HCT116 (cell line): ENCODE measurements around the gene LMLN. TPM values are rescaled to one million over a fixed set of nuclear protein-coding genes. Genes with fewer than 3 reads are reported as not detected.

ENCODE experiments used
- ATAC-seq: fragments of 200-7000 bp; cut with Tn5 transposase; 2 replicates; pipeline ENCODE4 v1.9.1; 2020; ENCODE audit warnings: mild to moderate bottlenecking, moderate library complexity
- BruUV-seq: library from RNA; stranded (reverse); fragments of 400-500 nt; replicated peaks from 2 replicates; lab custom pipeline; 2021; lab: Mats Ljungman, UMichigan
- CTCF ChIA-PET: fragments of 300-600 bp; sonication (Branson Sonifier 250); formaldehyde crosslinking; loops from one replicate; lab custom pipeline; 2021; ENCODE audit warnings: antibody characterized with exemption; lab: Charles Lee
- POLR2A ChIA-PET: fragments of 300-600, 350-600 bp; sonication (Branson Sonifier 250); formaldehyde crosslinking; loops from one replicate; lab custom pipeline; 2021; ENCODE audit warnings: antibody characterized with exemption; lab: Charles Lee
- RAD21 ChIA-PET, 2 experiments: fragments of 300-600 bp; sonication (Branson Sonifier 250); formaldehyde crosslinking; loops; one replicate each; lab custom pipeline; 2023; ENCODE audit warnings: low total read pairs in 2 of 2; ENCODE audit not compliant: uncharacterized antibody in 2 of 2, unreplicated experiment in 2 of 2, low non-redundant PET in 1 of 2; lab: Charles Lee
- DNase-seq: peaks from one replicate; pipeline ENCODE4 v3.0.0-alpha.2; 2010; ENCODE audit warnings: low read depth, low spot score
- H2AFZ ChIP-seq: fragments of 200-600 bp; shearing (Covaris generic), sonication (generic); 2 replicates; pipeline ENCODE4 v1.6.1; 2017; ENCODE audit warnings: low read depth, mixed run types, mixed read lengths, antibody characterized with exemption, low read length; ENCODE audit not compliant: poor library complexity, severe bottlenecking
- H3K27ac ChIP-seq: 2 replicates; pipeline ENCODE4 v1.5.1; 2012; ENCODE audit warnings: low read depth, low read length
- H3K27me3 ChIP-seq: fragments of 200-600 bp; sonication (generic); 2 replicates; pipeline ENCODE4 v1.6.1; 2016; ENCODE audit warnings: mixed run types, low read length, mixed read lengths; ENCODE audit not compliant: insufficient read depth
- H3K36me3 ChIP-seq, 2 experiments: fragments of 200-500 bp in 1 of 2; fragments of 200-600 bp in 1 of 2; sonication (Bioruptor generic) in 1 of 2; sonication (generic) in 1 of 2; 2 replicates each; pipeline versions ENCODE4 v1.5.1 to v1.6.1; 2014 to 2016; ENCODE audit warnings: low read length in 2 of 2, inconsistent platforms in 1 of 2, mixed read lengths in 1 of 2, mixed run types in 1 of 2; ENCODE audit not compliant: insufficient read depth in 2 of 2, control insufficient read depth in 1 of 2
- H3K4me1 ChIP-seq, 2 experiments: fragments of 200-600 bp in 1 of 2; sonication (generic) in 1 of 2; 2 replicates each; pipeline versions ENCODE4 v1.5.1 to v1.6.1; 2012 to 2017; ENCODE audit warnings: low read length in 2 of 2, inconsistent platforms in 1 of 2, mild to moderate bottlenecking in 1 of 2, mixed read lengths in 1 of 2, mixed run types in 1 of 2, moderate library complexity in 1 of 2; ENCODE audit not compliant: insufficient read depth in 2 of 2, control insufficient read depth in 1 of 2
- H3K4me2 ChIP-seq: fragments of 200-600 bp; sonication (generic); 2 replicates; pipeline ENCODE4 v1.6.1; 2017; ENCODE audit warnings: mixed run types, low read length, mixed read lengths
- H3K4me3 ChIP-seq, 2 experiments: fragments of 200-600 bp in 1 of 2; sonication (generic) in 1 of 2; replicated peaks in 1 of 2; 2 replicates each; pipeline ENCODE4 v1.5.1; 2011 to 2016; ENCODE audit warnings: low read length in 2 of 2, control low read depth in 1 of 2, low read depth in 1 of 2, mild to moderate bottlenecking in 1 of 2, mixed read lengths in 1 of 2, mixed run types in 1 of 2
- H3K79me2 ChIP-seq: fragments of 200-600 bp; sonication (generic); 2 replicates; pipeline ENCODE4 v1.6.1; 2017; ENCODE audit warnings: mild to moderate bottlenecking, mixed run types, low read length, moderate library complexity, mixed read lengths; ENCODE audit not compliant: insufficient read depth
- H3K9ac ChIP-seq: fragments of 200-600 bp; sonication (generic); 2 replicates; pipeline ENCODE4 v1.6.1; 2016; ENCODE audit warnings: low read length, mixed read lengths
- H3K9me2 ChIP-seq: fragments of 200-600 bp; sonication (generic), shearing (Covaris generic); 2 replicates; pipeline ENCODE4 v1.6.1; 2017; ENCODE audit warnings: mixed run types, mild to moderate bottlenecking, moderate library complexity; ENCODE audit not compliant: insufficient read depth
- H3K9me3 ChIP-seq, 2 experiments: fragments of 200-500 bp in 1 of 2; fragments of 200-600 bp in 1 of 2; sonication (Bioruptor generic) in 1 of 2; sonication (generic) in 1 of 2; 2 replicates each; pipeline ENCODE4 v1.6.1; 2014 to 2017; ENCODE audit warnings: low read length in 2 of 2, mixed read lengths in 2 of 2, inconsistent platforms in 1 of 2, low read depth in 1 of 2, mild to moderate bottlenecking in 1 of 2, mixed run types in 1 of 2, moderate library complexity in 1 of 2; ENCODE audit not compliant: control insufficient read depth in 1 of 2, insufficient read depth in 1 of 2
- H4K20me1 ChIP-seq: fragments of 200-600 bp; sonication (generic), shearing (Covaris generic); 2 replicates; pipeline ENCODE4 v1.6.1; 2017; ENCODE audit warnings: mixed run types, mild to moderate bottlenecking, moderate library complexity; ENCODE audit not compliant: insufficient read depth
- CBX3 ChIP-seq: IDR thresholded peaks from 2 replicates; pipeline ENCODE4 v1.6.1; 2012; ENCODE audit warnings: low read depth
- CEBPB ChIP-seq: IDR thresholded peaks from 2 replicates; pipeline ENCODE4 v1.6.1; 2012; ENCODE audit warnings: low read depth
- ELF1 ChIP-seq: IDR thresholded peaks from 2 replicates; pipeline ENCODE4 v1.6.1; 2012; ENCODE audit warnings: low read depth, borderline replicate concordance
- EZH2 ChIP-seq: fragments of 200-600 bp; sonication (generic); IDR thresholded peaks from 2 replicates; pipeline ENCODE4 v1.6.1; 2017; ENCODE audit warnings: antibody characterized with exemption, mixed run types
- EZH2phosphoT487 ChIP-seq: fragments of 200-600 bp; IDR thresholded peaks from 2 replicates; pipeline ENCODE4 v1.6.1; 2018; ENCODE audit warnings: antibody characterized with exemption, borderline replicate concordance
- FOSL1 ChIP-seq: IDR thresholded peaks from 2 replicates; pipeline ENCODE4 v1.6.1; 2012; ENCODE audit warnings: low read depth
- JUND ChIP-seq: IDR thresholded peaks from 2 replicates; pipeline ENCODE4 v1.6.1; 2012
- POLR2A ChIP-seq: IDR thresholded peaks from 2 replicates; pipeline ENCODE4 v1.7.0; 2011; ENCODE audit warnings: borderline replicate concordance; ENCODE audit not compliant: insufficient read depth, insufficient read length; ENCODE audit errors: extremely low read depth
- RAD21 ChIP-seq: IDR thresholded peaks from 2 replicates; pipeline ENCODE4 v1.6.1; 2012; ENCODE audit warnings: low read depth, mild to moderate bottlenecking
- REST ChIP-seq: IDR thresholded peaks from 2 replicates; pipeline ENCODE4 v1.6.1; 2012; ENCODE audit warnings: low read depth
- SIN3A ChIP-seq: IDR thresholded peaks from 2 replicates; pipeline ENCODE4 v1.6.1; 2012; ENCODE audit warnings: low read depth
- SP1 ChIP-seq: IDR thresholded peaks from 2 replicates; pipeline ENCODE4 v1.6.1; 2012; ENCODE audit warnings: low read depth
- SRF ChIP-seq: IDR thresholded peaks from 2 replicates; pipeline ENCODE4 v1.6.1; 2012; ENCODE audit warnings: low read depth
- TCF7L2 ChIP-seq: IDR thresholded peaks from 2 replicates; pipeline ENCODE4 v1.7.0; 2011; ENCODE audit warnings: borderline replicate concordance, inconsistent platforms; ENCODE audit not compliant: insufficient read depth, insufficient read length; ENCODE audit errors: extremely low read depth
- YY1 ChIP-seq: IDR thresholded peaks from 2 replicates; pipeline ENCODE4 v1.6.1; 2011; ENCODE audit warnings: low read length, low read depth, moderate library complexity, mild to moderate bottlenecking; ENCODE audit not compliant: insufficient replicate concordance; ENCODE audit errors: extremely low read depth
- ZBTB33 ChIP-seq: IDR thresholded peaks from 2 replicates; pipeline ENCODE4 v1.6.1; 2011; ENCODE audit warnings: mild to moderate bottlenecking, low read length, moderate library complexity; ENCODE audit not compliant: insufficient replicate concordance; ENCODE audit errors: extremely low read depth
- ZFX ChIP-seq: fragments of 450-650 bp; IDR thresholded peaks from 2 replicates; pipeline ENCODE4 v1.6.1; 2017
- ZNF274 ChIP-seq: fragments of 200-500 bp; sonication (Bioruptor generic); IDR thresholded peaks from 2 replicates; pipeline ENCODE4 v1.6.1; 2014; ENCODE audit warnings: mild to moderate bottlenecking, low read depth, low read length, inconsistent platforms
- intact Hi-C: fragments of 100-400 bp; cut with micrococcal nuclease; formaldehyde crosslinking; loops from 2 replicates; pipeline ENCODE4 v1.10.0; 2022
- total RNA-seq: library from RNA; stranded (reverse); gene quantifications from one replicate; pipeline ENCODE4 v1.2.1, GENCODE V29; 2021; ENCODE audit not compliant: unreplicated experiment
- TF ChIP-seq, protein P1 (sequence below): IDR thresholded peaks from 2 replicates; pipeline ENCODE4 v1.6.1; 2012
- TF ChIP-seq, protein P2 (sequence below): IDR thresholded peaks from 2 replicates; pipeline ENCODE4 v1.6.1; 2012

The LMLN gene
- total RNA-seq, 1 experiment from 2014 or later: 7.2 TPM

DNA sequence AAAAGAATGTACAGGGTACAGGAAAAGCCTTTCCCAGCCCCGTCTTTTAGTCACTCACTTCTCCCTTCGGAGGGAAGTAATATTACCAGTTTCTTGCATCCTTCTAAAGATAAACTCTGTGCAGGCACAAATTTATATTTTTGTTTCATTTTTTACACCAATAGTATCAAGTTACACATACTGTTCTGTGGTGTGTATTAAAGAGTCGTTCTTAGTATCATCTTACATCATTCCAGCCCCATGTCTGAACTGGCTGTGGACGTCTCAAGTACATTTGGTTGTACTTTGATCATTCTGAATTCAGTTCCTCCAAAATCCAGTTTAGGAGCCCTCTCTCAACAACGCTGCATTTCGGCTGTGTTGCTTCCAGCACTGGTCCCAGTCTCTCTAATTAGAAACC, 68.7 kb downstream of the LMLN start (continued):
- no peak for TF ChIP-seq REST
- no peak for TF ChIP-seq CEBPB
- TF ChIP-seq POLR2A: no peak
- TF ChIP-seq SP1: no peak
- no peak for TF ChIP-seq EZH2

DNA sequence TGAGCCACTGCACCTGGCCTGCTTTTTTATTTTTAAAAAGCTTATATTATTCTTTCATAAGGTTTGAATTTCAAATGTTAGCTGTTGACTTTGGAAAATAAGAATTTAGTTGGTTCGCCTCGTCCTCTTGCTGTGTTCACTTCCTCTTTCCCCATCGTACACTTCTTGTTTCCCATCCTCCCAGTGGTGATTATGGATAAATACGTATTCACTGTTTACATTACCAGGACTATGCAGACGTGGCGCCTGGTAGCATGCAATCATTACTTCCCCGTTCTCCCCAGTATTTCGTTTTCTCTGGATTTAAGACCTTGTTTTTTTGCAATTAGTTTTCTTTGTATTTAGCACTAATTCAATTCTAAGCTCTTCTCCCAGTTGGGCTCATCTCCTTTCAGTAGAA, 70.1 kb downstream of the LMLN start:
- Histone ChIP-seq H4K20me1 (no peaks in the 10 kb centered on the region), H3K27ac (no peak overlapping the region), H3K79me2 (no peaks in the 10 kb centered on the region), H3K9ac (no peak overlapping the region), H3K36me3 (no peaks in the 10 kb centered on the region), H3K4me2 (no peak overlapping the region), H3K9me3 (no peaks in the 10 kb centered on the region), H3K27me3 (no peaks in the 10 kb centered on the region), H2AFZ (no peak overlapping the region), H3K4me1 (peaks cover 5 to 11% of the 10 kb centered on the region in 2 experiments; a peak in 3 of 4 replicates)
- POLR2A ChIA-PET: no interaction called here
- intact Hi-C loops: no loop called here
- ATAC-seq: no peak
- TF ChIP-seq ZBTB33: no peak
- TF ChIP-seq POLR2A: no peak
- TF ChIP-seq JUND: no peak
- TF ChIP-seq, protein P1, sequence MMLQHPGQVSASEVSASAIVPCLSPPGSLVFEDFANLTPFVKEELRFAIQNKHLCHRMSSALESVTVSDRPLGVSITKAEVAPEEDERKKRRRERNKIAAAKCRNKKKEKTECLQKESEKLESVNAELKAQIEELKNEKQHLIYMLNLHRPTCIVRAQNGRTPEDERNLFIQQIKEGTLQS: no peak
- TF ChIP-seq, protein P2, sequence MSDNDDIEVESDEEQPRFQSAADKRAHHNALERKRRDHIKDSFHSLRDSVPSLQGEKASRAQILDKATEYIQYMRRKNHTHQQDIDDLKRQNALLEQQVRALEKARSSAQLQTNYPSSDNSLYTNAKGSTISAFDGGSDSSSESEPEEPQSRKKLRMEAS: no peak
- no peak for TF ChIP-seq EZH2phosphoT487
- TF ChIP-seq ZFX: no peak
- no peak for TF ChIP-seq CBX3
- TF ChIP-seq TCF7L2: no peak
- no peak for TF ChIP-seq CEBPB
- TF ChIP-seq ZNF274: no peak
- no peak for TF ChIP-seq RAD21
- no peak for TF ChIP-seq SIN3A
- TF ChIP-seq SRF: no peak
- TF ChIP-seq YY1: no peak
- no peak for TF ChIP-seq FOSL1
- no peak for TF ChIP-seq EZH2
- TF ChIP-seq ELF1: no peak
- TF ChIP-seq, all 23 proteins: peak for 0
- RAD21 ChIA-PET: no interaction called here
- no peak overlapping the region for H3K4me3 ChIP-seq
- no TSS peak for BruUV-seq
- H3K9me2 ChIP-seq: no peaks in the 10 kb centered on the region
- CTCF ChIA-PET: no interaction called here
- no peak for DNase-seq
